Neuronal stem cell (in vitro differentiated cells): ENCODE data around the gene RANBP2. TPM values are rescaled to one million over a fixed set of nuclear protein-coding genes. Genes with fewer than 3 reads are reported as not detected.
A peak's percentile ranks its signal among the peaks of the same experiment; 100 is the strongest.
"Not testable (repeated sequence)": the region's sequence is repeated elsewhere in the genome, so short reads cannot be mapped to it uniquely, and the experiment has no call there.

Experiments used
- DNase-seq: peaks from one replicate; pipeline ENCODE4 v3.0.0-alpha.2; 2013; ENCODE audit warnings: low spot score
- H2AFZ ChIP-seq: one replicate; pipeline ENCODE4 v1.6.1; 2013; ENCODE audit warnings: mild to moderate bottlenecking, low read length, inconsistent platforms
- H2AK5ac ChIP-seq: 2 replicates; pipeline ENCODE4 v1.6.1; 2013; ENCODE audit warnings: low read depth, mild to moderate bottlenecking, inconsistent platforms, low read length, moderate library complexity, mixed read lengths
- H2BK120ac ChIP-seq: 2 replicates; pipeline ENCODE4 v1.6.1; 2013; ENCODE audit warnings: low read depth, mild to moderate bottlenecking, inconsistent platforms, low read length, moderate library complexity, mixed read lengths
- H2BK12ac ChIP-seq: one replicate; pipeline ENCODE4 v1.6.1; 2013; ENCODE audit warnings: low read length, inconsistent platforms
- H2BK15ac ChIP-seq: 2 replicates; pipeline ENCODE4 v1.6.1; 2013; ENCODE audit warnings: mild to moderate bottlenecking, low read length, inconsistent platforms, mixed read lengths
- H2BK5ac ChIP-seq: one replicate; pipeline ENCODE4 v1.6.1; 2013; ENCODE audit warnings: inconsistent platforms, mild to moderate bottlenecking, low read length, moderate library complexity
- H3K14ac ChIP-seq: one replicate; pipeline ENCODE4 v1.6.1; 2013; ENCODE audit warnings: low read length, inconsistent platforms
- H3K18ac ChIP-seq: 2 replicates; pipeline ENCODE4 v1.6.1; 2013; ENCODE audit warnings: low read length, inconsistent platforms
- H3K23ac ChIP-seq: 2 replicates; pipeline ENCODE4 v1.6.1; 2013; ENCODE audit warnings: low read depth, mild to moderate bottlenecking, mixed read lengths, low read length, inconsistent platforms; ENCODE audit not compliant: poor library complexity
- H3K27ac ChIP-seq: replicated peaks from 3 replicates; pipeline ENCODE4 v1.5.1; 2013; ENCODE audit warnings: low read length, inconsistent platforms
- H3K27me3 ChIP-seq, 3 experiments: 2 replicates each; pipeline ENCODE4 v1.6.1; 2013; ENCODE audit warnings: low read length in 3 of 3, mild to moderate bottlenecking in 2 of 3, inconsistent platforms in 1 of 3, low read depth in 1 of 3, mixed read lengths in 1 of 3, moderate library complexity in 1 of 3; ENCODE audit not compliant: control insufficient read depth in 3 of 3, insufficient read depth in 3 of 3
- H3K36me3 ChIP-seq, 2 donors: replicated peaks in 1 of 2; 2 replicates each; pipeline ENCODE4 v1.6.1; 2013; ENCODE audit warnings: low read length in 2 of 2; ENCODE audit not compliant: control insufficient read depth in 2 of 2, insufficient read depth in 2 of 2
- H3K4ac ChIP-seq: 2 replicates; pipeline ENCODE4 v1.6.1; 2013; ENCODE audit warnings: inconsistent platforms, mild to moderate bottlenecking, low read length, moderate library complexity
- H3K4me1 ChIP-seq, 2 donors: 1 replicate in 1 of 2; 2 replicates in 1 of 2; pipeline ENCODE4 v1.6.1; 2013; ENCODE audit warnings: low read length in 2 of 2, low read depth in 1 of 2; ENCODE audit not compliant: control insufficient read depth in 2 of 2, insufficient read depth in 1 of 2
- H3K4me2 ChIP-seq: one replicate; pipeline ENCODE4 v1.6.1; 2013; ENCODE audit warnings: mild to moderate bottlenecking, low read length, inconsistent platforms; ENCODE audit not compliant: insufficient read depth, poor library complexity, severe bottlenecking
- H3K4me3 ChIP-seq, 2 donors: 2 replicates each; pipeline ENCODE4 v1.5.1; 2013; ENCODE audit warnings: low read length in 2 of 2, mild to moderate bottlenecking in 2 of 2, inconsistent platforms in 1 of 2, moderate library complexity in 1 of 2
- H3K79me1 ChIP-seq: one replicate; pipeline ENCODE4 v1.6.1; 2013; ENCODE audit warnings: low read depth, mild to moderate bottlenecking, inconsistent platforms, low read length, moderate library complexity
- H3K9ac ChIP-seq: one replicate; pipeline ENCODE4 v1.6.1; 2013; ENCODE audit warnings: mild to moderate bottlenecking, low read depth, low read length, inconsistent platforms; ENCODE audit not compliant: poor library complexity
- H3K9me3 ChIP-seq, 2 donors: replicated peaks in 1 of 2; 2 replicates each; pipeline versions ENCODE3 to v1.6.1; 2013; ENCODE audit warnings: low read length in 2 of 2, mild to moderate bottlenecking in 2 of 2, inconsistent platforms in 1 of 2, low read depth in 1 of 2, mixed read lengths in 1 of 2, moderate library complexity in 1 of 2; ENCODE audit not compliant: control insufficient read depth in 2 of 2, insufficient read depth in 1 of 2
- H4K8ac ChIP-seq: one replicate; pipeline ENCODE4 v1.6.1; 2013; ENCODE audit warnings: low read depth, mild to moderate bottlenecking, inconsistent platforms, low read length, moderate library complexity
- H4K91ac ChIP-seq: one replicate; pipeline ENCODE4 v1.6.1; 2013; ENCODE audit warnings: low read length, low read depth, mild to moderate bottlenecking, inconsistent platforms; ENCODE audit not compliant: poor library complexity
- WGBS, 2 donors: extraction: QIAGEN DNeasy Blood & Tissue Kit; methylation state at CpG; one replicate each; pipeline ENCODE4 v1.1.7; 2013; ENCODE audit warnings: missing lambda C conversion rate in 2 of 2, mixed read lengths in 1 of 2; ENCODE audit not compliant: insufficient read length in 2 of 2, insufficient replicate concordance in 1 of 2; ENCODE audit errors: extremely low coverage in 2 of 2; 5-methylcytosine and 5-hydroxymethylcytosine counted together
- polyA plus RNA-seq, 2 experiments: library from polyadenylated mRNA; stranded (reverse); fragments of 200-250 nt; gene quantifications; one replicate each; pipeline ENCODE4 v1.2.3, GENCODE V29; 2013

The RANBP2 gene
- 18.0 TPM for polyA plus RNA-seq (2013, experiment 1 of 2)
- polyA plus RNA-seq (2013, experiment 2 of 2), result 18.7 TPM

DNA sequence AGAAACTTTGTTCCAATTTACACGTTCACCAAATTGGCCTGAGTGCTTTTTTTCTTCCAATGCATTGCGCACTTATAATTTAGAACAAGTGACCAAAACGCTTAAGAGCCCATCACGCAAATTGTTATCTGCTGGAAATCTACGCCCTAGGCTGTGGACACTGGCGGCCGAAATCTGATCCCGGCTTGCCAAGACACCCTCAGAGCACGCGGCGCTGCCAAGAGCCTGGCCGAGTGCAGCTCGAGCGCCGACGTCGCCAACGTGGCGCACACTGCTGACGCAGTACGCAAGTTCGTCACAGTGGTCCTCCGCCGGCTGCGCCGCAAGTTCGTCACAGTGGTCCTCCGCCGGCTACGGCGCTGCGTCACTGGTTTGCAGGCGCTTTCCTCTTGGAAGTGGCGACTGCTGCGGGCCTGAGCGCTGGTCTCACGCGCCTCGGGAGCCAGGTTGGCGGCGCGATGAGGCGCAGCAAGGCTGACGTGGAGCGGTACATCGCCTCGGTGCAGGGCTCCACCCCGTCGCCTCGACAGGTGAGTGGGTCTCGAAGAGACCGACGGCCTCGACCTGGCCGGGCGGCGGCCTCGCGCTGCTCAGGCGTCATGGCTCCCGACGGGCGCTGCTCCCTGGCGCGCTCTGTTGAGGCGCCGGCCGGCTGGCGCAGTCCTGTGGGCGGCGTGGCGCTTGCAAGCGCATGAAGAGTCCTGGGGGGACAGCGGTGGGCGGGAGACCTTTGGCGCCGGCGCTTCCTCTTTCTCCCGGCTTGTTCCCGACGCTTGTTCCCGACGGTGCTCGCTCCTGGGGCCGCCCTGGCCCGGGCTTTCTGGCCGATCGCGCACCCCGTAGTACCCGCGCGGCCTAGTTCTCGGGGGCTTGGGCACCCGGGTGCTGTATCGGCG is at the start of gene RANBP2:
RANBP2 (plus strand) TSS at position 334 of the 896 bp plus-strand sequence; CDS start at position 459, 125 bp downstream.
- Histone ChIP-seq H2AK5ac (no peak within 1 kb of the TSS), H2BK15ac (no peak within 1 kb of the TSS), H4K8ac (peak within 1 kb of the TSS; percentile 17), H2BK120ac (no peak within 1 kb of the TSS), H4K91ac (no peak within 1 kb of the TSS), H2BK12ac (peak within 1 kb of the TSS; percentile 22), H3K4ac (no peak within 1 kb of the TSS), H3K9me3 (no peaks in the 10 kb centered on the region), H3K27ac (peak within 1 kb of the TSS; percentile 89), H2AFZ (peak within 1 kb of the TSS; percentile 91), H3K79me1 (no peaks in the 10 kb centered on the region), H3K4me2 (peak within 1 kb of the TSS; percentile 57), H3K9ac (peak within 1 kb of the TSS; percentile 99), H3K18ac (peak within 1 kb of the TSS; percentile 99), H3K27me3 (no peaks in the 10 kb centered on the region), H3K4me3 (peak within 1 kb of the TSS; percentile 88 to 100), H3K36me3 (no peaks in the 10 kb centered on the region), H3K4me1 (peaks cover 0 to 5% of the 10 kb centered on the region in 2 donors), H3K14ac (no peak within 1 kb of the TSS), H3K23ac (peak within 1 kb of the TSS; percentile 89), H2BK5ac (peak within 1 kb of the TSS; percentile 87)
- DNase-seq, result peak; percentile 94
- no CpG with 5 or more reads among the region's 97 CpGs for WGBS, 2 donors

DNA sequence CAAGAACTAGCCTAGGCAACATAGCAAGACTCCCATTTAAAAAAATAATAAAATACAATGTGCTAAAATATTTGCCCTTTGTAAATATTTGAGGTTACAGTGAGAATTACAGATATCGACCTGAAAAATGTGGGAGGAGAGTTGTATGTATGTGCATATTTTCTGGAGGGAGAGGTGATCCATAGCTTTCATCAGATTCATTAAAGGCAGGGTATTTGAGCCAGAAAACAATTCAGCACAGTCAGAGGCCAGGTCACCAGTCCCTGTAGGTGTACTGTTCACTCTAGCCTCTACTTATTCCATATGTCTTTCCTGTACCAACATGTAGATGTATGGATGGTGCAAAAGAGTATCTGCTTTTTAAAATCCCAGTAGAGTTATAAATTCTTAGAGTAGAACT is 49.0 kb upstream of the RANBP2 start:
- not testable (repeated sequence) for H3K4me1 ChIP-seq, DNase-seq, H3K14ac ChIP-seq, H2BK5ac ChIP-seq, H2BK12ac ChIP-seq, H2BK15ac ChIP-seq, H3K4me3 ChIP-seq, H3K27me3 ChIP-seq, H4K91ac ChIP-seq, H3K27ac ChIP-seq, H2AK5ac ChIP-seq, H3K36me3 ChIP-seq, H4K8ac ChIP-seq, H3K18ac ChIP-seq, H3K4ac ChIP-seq, H3K9ac ChIP-seq, H3K4me2 ChIP-seq, H2AFZ ChIP-seq, H2BK120ac ChIP-seq, H3K79me1 ChIP-seq, H3K23ac ChIP-seq, H3K9me3 ChIP-seq
- no CpG with 5 or more reads among the region's 1 CpG for WGBS, 2 donors

DNA sequence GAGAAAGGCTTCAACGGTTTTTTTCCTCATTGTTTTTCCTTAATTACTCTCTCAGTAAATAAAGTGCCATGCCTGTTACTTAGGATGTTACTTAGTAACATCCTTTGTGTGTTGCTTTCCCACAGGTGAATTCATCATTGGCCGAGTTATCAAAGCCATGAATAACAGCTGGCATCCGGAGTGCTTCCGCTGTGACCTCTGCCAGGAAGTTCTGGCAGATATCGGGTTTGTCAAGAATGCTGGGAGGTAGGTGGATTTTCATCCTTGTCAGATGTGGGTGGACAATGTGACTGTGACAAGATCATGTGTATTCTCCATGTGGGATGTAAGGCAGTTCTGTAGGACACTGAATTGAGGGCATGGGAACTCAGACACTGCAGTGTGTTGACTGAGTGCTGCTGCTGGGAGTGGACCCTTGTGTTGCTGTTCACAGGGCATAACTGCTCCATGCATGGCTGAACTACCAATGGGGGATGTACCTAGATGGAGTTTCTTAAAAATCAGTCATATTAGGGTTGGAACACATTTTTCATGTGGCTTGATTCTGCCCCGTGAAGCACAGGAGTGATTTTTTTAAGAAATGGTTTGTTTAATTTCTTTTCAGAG is 47.0 kb upstream of the RANBP2 start:
- DNase-seq, H3K4me1 ChIP-seq, H4K91ac ChIP-seq, H3K9ac ChIP-seq, H3K27me3 ChIP-seq, H3K18ac ChIP-seq, H3K14ac ChIP-seq, H3K27ac ChIP-seq, H2AFZ ChIP-seq, H2BK5ac ChIP-seq, H2AK5ac ChIP-seq, H3K4me2 ChIP-seq, H2BK12ac ChIP-seq, H3K23ac ChIP-seq, H3K79me1 ChIP-seq, H2BK120ac ChIP-seq, H4K8ac ChIP-seq, H3K9me3 ChIP-seq, H3K4ac ChIP-seq, H2BK15ac ChIP-seq, H3K4me3 ChIP-seq: not testable (repeated sequence)
- peaks cover 4 to 13% of the 10 kb centered on the region in 2 donors for H3K36me3 ChIP-seq
- WGBS, 2 donors, result no CpG with 5 or more reads among the region's 6 CpGs

DNA sequence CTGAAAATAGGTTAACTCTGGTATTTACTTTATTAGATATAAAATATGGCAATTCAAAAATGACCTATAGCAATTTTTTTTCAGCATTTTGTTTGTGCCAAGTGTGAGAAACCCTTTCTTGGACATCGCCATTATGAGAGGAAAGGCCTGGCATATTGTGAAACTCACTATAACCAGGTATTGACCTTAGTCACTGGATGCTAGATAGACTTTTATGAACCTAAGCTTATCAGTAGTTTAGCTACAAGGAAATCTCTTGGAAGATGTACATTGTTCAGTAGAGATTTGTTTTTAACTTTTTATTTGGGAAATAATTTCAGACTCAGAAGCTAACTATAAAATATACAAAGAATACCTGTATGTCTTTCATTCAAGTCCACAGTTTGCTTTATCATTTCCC is 42.8 kb upstream of the RANBP2 start:
- not testable (repeated sequence) for H3K27ac ChIP-seq, H2AFZ ChIP-seq, H3K23ac ChIP-seq, H3K4me3 ChIP-seq, H2BK12ac ChIP-seq, H3K79me1 ChIP-seq, DNase-seq, H2AK5ac ChIP-seq, H3K9ac ChIP-seq, H3K18ac ChIP-seq, H4K8ac ChIP-seq, H3K4ac ChIP-seq, H2BK120ac ChIP-seq, H2BK15ac ChIP-seq, H3K4me1 ChIP-seq, H3K9me3 ChIP-seq, H4K91ac ChIP-seq, H3K27me3 ChIP-seq, H2BK5ac ChIP-seq, H3K14ac ChIP-seq, H3K4me2 ChIP-seq
- WGBS, 2 donors, result no CpG with 5 or more reads among the region's 1 CpG
- peaks cover 4 to 28% of the 10 kb centered on the region in 2 donors for H3K36me3 ChIP-seq
